Left cardiac atrium (tissue), 4 donors: ENCODE measurements around the gene GABRA5. TPM values are rescaled to one million over a fixed set of nuclear protein-coding genes. Genes with fewer than 3 reads are reported as not detected.

Experiments
- ATAC-seq, 2 donors: fragments of 200-7000 bp; cut with Tn5 transposase; one replicate each; pipeline ENCODE4 v1.9.1; 2020; ENCODE audit warnings: mild to moderate bottlenecking in 2 of 2, moderate library complexity in 2 of 2
- DNase-seq: peaks from one replicate; pipeline ENCODE4 v3.0.0-alpha.2; 2020
- intact Hi-C, 2 donors: fragments of 100-400 bp; cut with DNase I; formaldehyde crosslinking; loops; one replicate each; pipeline versions ENCODE4 v1.14.1 to v1.15.1; 2022 to 2023
- total RNA-seq, 2 donors: library from RNA; stranded (reverse); fragmentation: NEBNext Ultra II Directional; extraction: Animal tissue kit (Norgen Biotek cat#: 25700); gene quantifications; one replicate each; pipeline ENCODE4 v1.2.1, GENCODE V29; 2021
- donor health status: DM: no; HTN: yes; CAD: no.
- donor health status: DM: no; HTN: yes; CAD: no; lungs with severe emphysema.
- donor health status: DM: yes; HTN: yes; CAD: no.
- donor health status: Dilated cardiomyopathy.

The GABRA5 gene
- total RNA-seq, 2 donors from 2014 or later, result 0.68 to 1.6 TPM

GRCh38 chr15:26971271-26972018 is 104.6 kb downstream of the GABRA5 start:
- no peak for ATAC-seq
- intact Hi-C loops, result no loop called here
- DNase-seq, result no peak

GRCh38 chr15:26972636-26973035 is 105.8 kb downstream of the GABRA5 start:
- ATAC-seq, result no peak
- DNase-seq, result no peak
- intact Hi-C loops, result no loop called here

GRCh38 chr15:26974120-26974780 is 107.4 kb downstream of the GABRA5 start:
- ATAC-seq (no peak), DNase-seq (no peak)
- intact Hi-C loops, result no loop called here

- DNase-seq, result no peak
- intact Hi-C loops, result no loop called here
- ATAC-seq, result no peak
These were observed 114.6 kb downstream of the GABRA5 start for GRCh38 chr15:26981492-26981891.

- DNase-seq (no peak), ATAC-seq (no peak)
- intact Hi-C loops, result no loop called here
These were observed 117.0 kb downstream of the GABRA5 start for GRCh38 chr15:26983822-26984221.

- DNase-seq, result no peak
- intact Hi-C loops, result no loop called here
- no peak for ATAC-seq
These were observed 118.2 kb downstream of the GABRA5 start for GRCh38 chr15:26985050-26985449.

GRCh38 chr15:26996250-26996649 is 129.4 kb downstream of the GABRA5 start:
- DNase-seq (no peak), ATAC-seq (no peak)
- intact Hi-C loops, result no loop called here

Other genes starting within 250 kb of the GABRA5 start
- 10 to 100 TPM; 26.1 to 56.8 TPM for gene GABRB3, start 94.0 kb upstream of the GABRA5 start, total RNA-seq
- gene GABRG3, start 104.1 kb downstream of the GABRA5 start, total RNA-seq, result not detected